Astrocyte (in vitro differentiated cells and primary cell): ENCODE data around the gene WASHC4.

Experiments
- EZH2 ChIP-seq: IDR thresholded peaks from 2 replicates; pipeline ENCODE4 v1.6.1; 2012; ENCODE audit warnings: mild to moderate bottlenecking, low read length, inconsistent platforms; ENCODE audit not compliant: insufficient read depth
- TF ChIP-seq, protein P1 (sequence below): IDR thresholded peaks from 2 replicates; pipeline ENCODE4 v1.5.1; 2011; ENCODE audit warnings: low read depth, mild to moderate bottlenecking, inconsistent platforms, low read length, moderate library complexity; ENCODE audit not compliant: insufficient read depth

DNA sequence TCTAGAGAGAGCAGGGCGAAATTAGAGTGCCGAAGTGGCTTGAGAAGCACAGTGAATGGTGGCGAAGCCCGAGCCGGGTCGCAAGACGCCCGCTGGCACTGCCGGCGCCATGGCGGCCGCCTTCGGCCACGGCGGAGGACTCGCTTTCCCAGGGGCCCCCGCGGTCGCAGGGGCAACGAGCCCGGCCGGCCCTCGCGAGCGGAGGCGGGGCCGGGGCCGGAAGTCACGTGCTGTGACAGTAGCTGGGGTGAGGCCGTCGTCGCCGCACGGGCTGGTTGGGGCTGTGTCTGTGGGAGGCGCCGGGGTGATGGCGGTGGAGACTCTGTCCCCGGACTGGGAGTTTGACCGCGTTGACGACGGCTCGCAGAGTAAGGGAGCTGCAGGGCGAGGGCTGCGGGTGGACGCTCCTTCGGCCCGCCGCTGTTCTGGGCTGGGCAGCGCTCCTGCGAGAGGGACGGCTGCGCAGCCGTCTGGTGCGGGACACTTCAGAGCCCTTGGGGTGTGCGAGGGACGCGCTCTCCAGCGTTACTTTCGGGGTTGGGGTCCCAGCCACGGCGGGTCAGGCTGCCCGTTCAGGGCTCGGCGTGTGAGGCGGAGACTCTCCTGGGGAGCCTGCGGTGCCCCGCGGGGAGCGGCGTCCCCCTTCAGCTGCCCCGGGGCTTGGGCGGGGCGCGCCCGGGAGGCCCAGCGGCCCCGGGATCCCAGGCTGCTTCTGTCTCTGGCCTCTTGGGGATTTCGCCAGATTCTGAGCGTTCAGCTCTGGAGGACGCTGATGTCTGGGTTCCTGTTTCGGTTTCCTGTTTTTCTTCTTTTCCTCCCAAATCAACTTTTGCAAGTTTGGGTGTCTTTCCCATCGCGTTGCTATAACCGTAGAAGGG is at the start of gene WASHC4:
- TF ChIP-seq, protein P1, sequence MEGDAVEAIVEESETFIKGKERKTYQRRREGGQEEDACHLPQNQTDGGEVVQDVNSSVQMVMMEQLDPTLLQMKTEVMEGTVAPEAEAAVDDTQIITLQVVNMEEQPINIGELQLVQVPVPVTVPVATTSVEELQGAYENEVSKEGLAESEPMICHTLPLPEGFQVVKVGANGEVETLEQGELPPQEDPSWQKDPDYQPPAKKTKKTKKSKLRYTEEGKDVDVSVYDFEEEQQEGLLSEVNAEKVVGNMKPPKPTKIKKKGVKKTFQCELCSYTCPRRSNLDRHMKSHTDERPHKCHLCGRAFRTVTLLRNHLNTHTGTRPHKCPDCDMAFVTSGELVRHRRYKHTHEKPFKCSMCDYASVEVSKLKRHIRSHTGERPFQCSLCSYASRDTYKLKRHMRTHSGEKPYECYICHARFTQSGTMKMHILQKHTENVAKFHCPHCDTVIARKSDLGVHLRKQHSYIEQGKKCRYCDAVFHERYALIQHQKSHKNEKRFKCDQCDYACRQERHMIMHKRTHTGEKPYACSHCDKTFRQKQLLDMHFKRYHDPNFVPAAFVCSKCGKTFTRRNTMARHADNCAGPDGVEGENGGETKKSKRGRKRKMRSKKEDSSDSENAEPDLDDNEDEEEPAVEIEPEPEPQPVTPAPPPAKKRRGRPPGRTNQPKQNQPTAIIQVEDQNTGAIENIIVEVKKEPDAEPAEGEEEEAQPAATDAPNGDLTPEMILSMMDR: no peak
- no peak for TF ChIP-seq EZH2
